Activated T-helper 1 cell treated with Interleukin-2 at 50 U/mL for 16 hours (primary cell): ENCODE results near the gene ILK.

Experiments used
- DNase-seq: peaks from one replicate; pipeline ENCODE4 v3.0.0-alpha.2; 2020; ENCODE audit warnings: low read depth

Gene ILK

GRCh38 chr11:6603287-6604080 lies at the start of gene ILK, which contains the start of gene RRP8:
ILK (plus strand) TSS chr11:6603774; CDS start chr11:6604272, 498 bp downstream.
RRP8 (minus strand) TSS chr11:6603616; CDS start chr11:6603502, 114 bp downstream.
- peak; percentile 79 for DNase-seq

- DNase-seq = no peak
Observed at GRCh38 chr11:6554828-6555706, 48.5 kb upstream of the ILK start.

GRCh38 chr11:6556139-6556949 lies 47.2 kb upstream of the ILK start:
- DNase-seq = no peak

GRCh38 chr11:6557063-6557462 lies 46.5 kb upstream of the ILK start:
- DNase-seq = no peak

GRCh38 chr11:6557761-6558674 lies 45.6 kb upstream of the ILK start:
- no peak for DNase-seq

GRCh38 chr11:6559369-6559768 lies 44.2 kb upstream of the ILK start:
- no peak for DNase-seq

- DNase-seq = no peak
Observed at GRCh38 chr11:6561288-6561687, 42.3 kb upstream of the ILK start.

- DNase-seq = no peak
Observed at GRCh38 chr11:6563121-6563619, 40.4 kb upstream of the ILK start.

- DNase-seq = no peak
Observed at GRCh38 chr11:6563667-6564066, 39.9 kb upstream of the ILK start.

- DNase-seq = no peak
Observed at GRCh38 chr11:6565325-6565724, 38.2 kb upstream of the ILK start.

- no peak for DNase-seq
Observed at GRCh38 chr11:6565988-6566703, 37.4 kb upstream of the ILK start.

GRCh38 chr11:6566704-6567370 lies 36.7 kb upstream of the ILK start:
- DNase-seq = no peak

GRCh38 chr11:6567371-6567745 lies 36.2 kb upstream of the ILK start:
- no peak for DNase-seq

GRCh38 chr11:6568191-6568918 lies 35.2 kb upstream of the ILK start:
- DNase-seq = no peak

- DNase-seq = no peak
Observed at GRCh38 chr11:6569706-6570105, 33.9 kb upstream of the ILK start.

- DNase-seq = no peak
Observed at GRCh38 chr11:6570691-6571427, 32.7 kb upstream of the ILK start.

GRCh38 chr11:6571434-6572008 lies 32.1 kb upstream of the ILK start:
- DNase-seq = no peak

- no peak for DNase-seq
Observed at GRCh38 chr11:6572215-6572614, 31.4 kb upstream of the ILK start.
